GM12864 (cell line): Measurements from ENCODE around the gene TOX3.

ENCODE experiments used
- DNase-seq: peaks from one replicate; pipeline ENCODE4 v3.0.0-alpha.2; 2011; ENCODE audit warnings: low read depth
- H3K4me3 ChIP-seq: 2 replicates; pipeline ENCODE4 v1.5.1; 2011; ENCODE audit warnings: mild to moderate bottlenecking, low read depth, low read length, control low read depth
- TF ChIP-seq, protein P1 (sequence below): IDR thresholded peaks from 2 replicates; pipeline ENCODE4 v1.5.1; 2011; ENCODE audit warnings: low read depth, mild to moderate bottlenecking, moderate library complexity, low read length, control low read depth, inconsistent platforms; ENCODE audit errors: missing control alignments

TOX3 gene

DNA sequence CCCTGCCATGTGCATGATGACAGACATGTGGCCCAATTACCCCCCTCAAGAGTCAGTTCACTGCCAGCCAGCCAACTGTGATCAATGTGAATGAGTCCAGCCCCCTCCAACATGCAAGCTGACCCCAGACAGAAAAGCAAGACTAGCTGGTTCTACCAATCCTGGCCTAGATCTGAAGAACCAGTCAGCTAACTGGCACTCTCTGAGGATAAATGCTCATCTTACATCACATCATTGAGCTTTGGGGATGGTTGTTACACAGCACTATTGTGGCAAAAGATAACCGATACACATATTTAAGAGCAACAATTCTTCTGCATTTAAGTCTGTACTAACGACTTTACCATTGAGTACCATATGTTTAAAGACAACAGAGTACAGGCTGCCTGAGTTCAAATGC, 106.7 kb downstream of the TOX3 start:
- TF ChIP-seq, protein P1, sequence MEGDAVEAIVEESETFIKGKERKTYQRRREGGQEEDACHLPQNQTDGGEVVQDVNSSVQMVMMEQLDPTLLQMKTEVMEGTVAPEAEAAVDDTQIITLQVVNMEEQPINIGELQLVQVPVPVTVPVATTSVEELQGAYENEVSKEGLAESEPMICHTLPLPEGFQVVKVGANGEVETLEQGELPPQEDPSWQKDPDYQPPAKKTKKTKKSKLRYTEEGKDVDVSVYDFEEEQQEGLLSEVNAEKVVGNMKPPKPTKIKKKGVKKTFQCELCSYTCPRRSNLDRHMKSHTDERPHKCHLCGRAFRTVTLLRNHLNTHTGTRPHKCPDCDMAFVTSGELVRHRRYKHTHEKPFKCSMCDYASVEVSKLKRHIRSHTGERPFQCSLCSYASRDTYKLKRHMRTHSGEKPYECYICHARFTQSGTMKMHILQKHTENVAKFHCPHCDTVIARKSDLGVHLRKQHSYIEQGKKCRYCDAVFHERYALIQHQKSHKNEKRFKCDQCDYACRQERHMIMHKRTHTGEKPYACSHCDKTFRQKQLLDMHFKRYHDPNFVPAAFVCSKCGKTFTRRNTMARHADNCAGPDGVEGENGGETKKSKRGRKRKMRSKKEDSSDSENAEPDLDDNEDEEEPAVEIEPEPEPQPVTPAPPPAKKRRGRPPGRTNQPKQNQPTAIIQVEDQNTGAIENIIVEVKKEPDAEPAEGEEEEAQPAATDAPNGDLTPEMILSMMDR = no peak
- no peak overlapping the region for H3K4me3 ChIP-seq
- DNase-seq = no peak

DNA sequence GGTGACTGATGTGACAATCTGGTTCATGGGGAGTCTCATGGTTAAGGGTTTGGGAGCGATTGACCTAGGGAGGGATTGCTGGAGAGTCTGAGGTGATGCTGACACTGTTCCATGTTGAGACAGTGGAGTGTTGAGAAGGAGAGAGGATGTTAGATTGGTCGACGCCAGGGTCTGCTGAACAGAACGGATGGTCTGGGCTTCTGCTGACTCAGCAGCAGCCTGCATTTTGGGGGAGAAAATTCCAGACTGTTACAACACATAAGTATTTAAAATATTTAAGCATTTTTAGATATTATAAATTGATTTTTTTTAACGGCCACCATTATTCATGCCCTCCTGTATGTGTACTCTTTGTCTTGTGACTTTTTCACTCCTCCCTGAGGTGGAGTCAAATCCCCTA, 107.2 kb downstream of the TOX3 start:
- TF ChIP-seq, protein P1 = no peak
- no peak for DNase-seq

DNA sequence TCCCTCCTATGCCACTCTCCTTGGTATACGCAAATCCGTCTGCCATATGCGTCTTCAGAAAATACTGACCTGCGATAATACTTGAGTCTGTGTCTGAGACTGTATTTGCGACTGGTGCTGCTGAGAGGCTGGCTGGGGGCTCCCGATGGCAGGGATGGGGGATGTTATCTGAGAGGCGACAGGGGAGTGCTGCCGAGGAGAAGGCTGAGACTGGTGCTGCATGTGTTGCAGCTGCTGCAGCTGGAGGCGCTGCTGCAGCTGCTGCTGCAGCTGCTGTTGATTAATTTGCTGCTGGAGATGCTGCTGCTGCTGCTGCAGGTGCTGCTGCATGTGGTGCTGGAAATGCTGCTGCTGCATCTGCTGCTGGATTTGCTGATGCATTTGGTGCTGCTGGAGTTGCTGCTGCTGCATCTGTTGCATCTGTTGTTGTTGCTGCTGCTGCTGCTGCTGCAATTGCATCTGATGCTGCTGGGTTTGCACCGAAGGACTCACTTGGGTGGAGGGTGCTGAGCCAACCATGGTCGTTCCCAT, 107.7 kb downstream of the TOX3 start:
- TF ChIP-seq, protein P1 = no peak
- no peak for DNase-seq
- H3K4me3 ChIP-seq = no peak overlapping the region

More for the DNA sequence above, 107.2 kb downstream of the TOX3 start:
- H3K4me3 ChIP-seq = no peak overlapping the region

DNA sequence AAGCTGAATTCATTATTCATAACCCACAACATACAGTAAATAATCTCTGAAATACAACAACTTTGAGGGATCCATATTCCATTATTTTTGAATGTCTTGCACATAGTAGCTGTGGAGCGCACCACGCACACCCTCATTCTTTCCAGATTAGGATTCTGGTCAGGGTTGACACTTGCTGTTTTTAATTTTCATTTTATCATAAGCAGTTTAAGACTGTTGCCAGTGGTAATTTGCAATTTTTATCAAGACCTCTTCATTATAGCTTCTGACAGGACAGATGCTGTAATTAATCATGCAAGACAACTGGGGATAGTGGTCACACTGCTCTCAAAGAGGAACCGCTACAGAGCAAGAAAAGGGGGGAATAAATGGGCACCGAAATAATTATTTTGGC, 109.7 kb downstream of the TOX3 start:
- no peak for DNase-seq
- no peak overlapping the region for H3K4me3 ChIP-seq
- TF ChIP-seq, protein P1 = no peak

DNA sequence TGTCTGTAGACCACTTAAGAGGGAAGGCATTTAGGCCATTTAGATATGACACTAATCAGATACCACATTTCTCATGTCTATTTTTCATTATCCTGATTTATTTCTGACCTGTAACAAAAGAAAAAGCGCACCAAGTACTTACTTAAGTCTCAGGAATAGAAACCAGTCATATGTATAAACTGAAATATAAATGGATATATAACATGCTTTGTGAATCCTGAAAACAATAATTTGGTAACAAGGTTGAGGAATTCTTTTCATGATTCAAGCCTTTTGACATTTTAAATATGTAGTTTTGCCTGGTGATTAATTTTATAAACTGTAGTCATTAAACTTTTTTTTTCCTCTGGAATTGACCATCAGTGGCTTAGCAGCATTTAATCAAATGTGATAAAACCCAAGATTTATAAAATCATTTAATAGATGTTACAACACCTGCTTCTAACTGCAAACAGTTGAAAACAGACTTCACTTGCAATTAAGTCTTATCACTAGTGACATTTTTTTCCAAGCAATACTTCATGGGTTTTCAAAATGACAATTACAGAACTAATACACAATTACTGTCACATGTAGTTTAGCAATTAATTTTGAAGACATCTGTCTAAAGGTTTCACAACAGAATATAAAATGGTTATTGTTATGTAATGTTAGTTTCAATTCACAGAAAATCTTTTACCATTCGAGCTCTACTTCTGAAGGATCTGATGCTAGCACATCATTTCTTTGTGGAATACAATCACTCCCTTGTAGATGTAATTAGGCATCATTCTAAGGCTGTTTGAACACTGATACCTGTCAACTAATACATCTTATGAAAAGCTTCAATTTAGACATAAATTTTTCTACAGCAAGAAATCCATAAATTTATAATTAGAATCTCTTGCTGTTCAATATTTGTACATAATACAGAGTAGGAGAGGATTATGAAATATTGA, 110.3 kb downstream of the TOX3 start:
- no peak for DNase-seq
- TF ChIP-seq, protein P1 = no peak

DNA sequence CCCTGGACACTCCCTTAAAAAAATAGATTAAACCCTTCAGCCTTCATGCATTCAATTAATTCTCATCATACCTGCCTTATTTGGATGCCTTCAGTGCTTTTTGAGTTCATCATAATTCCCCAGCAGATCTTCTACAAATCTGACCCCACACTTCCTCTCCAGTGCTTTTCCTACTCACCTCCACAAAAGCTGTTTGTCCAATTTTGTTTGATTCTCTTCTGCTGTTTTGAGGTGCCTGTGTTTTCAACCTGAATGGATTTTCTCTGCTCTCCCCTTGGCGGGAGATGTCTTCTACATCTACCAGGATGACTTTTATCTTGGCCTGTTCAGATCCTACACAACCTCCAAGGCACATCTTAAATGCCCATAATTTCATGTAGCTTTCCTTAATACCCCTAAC, 112.7 kb downstream of the TOX3 start:
- TF ChIP-seq, protein P1 = no peak
- no peak for DNase-seq
- H3K4me3 ChIP-seq = no peak overlapping the region

More for the DNA sequence above, 110.3 kb downstream of the TOX3 start:
- no peak overlapping the region for H3K4me3 ChIP-seq
